Effector memory CD4-positive, alpha-beta T cell (primary cell): ENCODE data around the gene CA10.

Experiments
- DNase-seq, 3 donors: peaks; one replicate each; pipeline ENCODE4 v3.0.0-alpha.2; 2020
- H3K27ac ChIP-seq: 2 replicates; pipeline ENCODE4 v1.7.0; 2013; ENCODE audit warnings: mild to moderate bottlenecking, low read length, moderate library complexity; ENCODE audit not compliant: insufficient read depth, poor library complexity, severe bottlenecking
- H3K27me3 ChIP-seq: replicated peaks from 2 replicates; pipeline ENCODE4 v1.7.0; 2013; ENCODE audit warnings: mild to moderate bottlenecking, low read length; ENCODE audit not compliant: insufficient read depth, control insufficient read depth, poor library complexity, severe bottlenecking
- H3K36me3 ChIP-seq: 2 replicates; pipeline ENCODE4 v1.7.0; 2013; ENCODE audit warnings: mild to moderate bottlenecking, low read length, moderate library complexity; ENCODE audit not compliant: control insufficient read depth, insufficient read depth
- H3K4me1 ChIP-seq: 2 replicates; pipeline ENCODE4 v1.7.0; 2013; ENCODE audit warnings: low read length, mild to moderate bottlenecking; ENCODE audit not compliant: control insufficient read depth, insufficient read depth, poor library complexity, severe bottlenecking
- H3K4me3 ChIP-seq: 2 replicates; pipeline ENCODE4 v1.7.0; 2013; ENCODE audit warnings: low read length, low read depth, mild to moderate bottlenecking; ENCODE audit not compliant: insufficient read depth, poor library complexity, severe bottlenecking
- H3K9me3 ChIP-seq: 2 replicates; pipeline ENCODE4 v1.7.0; 2013; ENCODE audit warnings: mild to moderate bottlenecking, low read length, moderate library complexity; ENCODE audit not compliant: control insufficient read depth

CA10 gene

DNA sequence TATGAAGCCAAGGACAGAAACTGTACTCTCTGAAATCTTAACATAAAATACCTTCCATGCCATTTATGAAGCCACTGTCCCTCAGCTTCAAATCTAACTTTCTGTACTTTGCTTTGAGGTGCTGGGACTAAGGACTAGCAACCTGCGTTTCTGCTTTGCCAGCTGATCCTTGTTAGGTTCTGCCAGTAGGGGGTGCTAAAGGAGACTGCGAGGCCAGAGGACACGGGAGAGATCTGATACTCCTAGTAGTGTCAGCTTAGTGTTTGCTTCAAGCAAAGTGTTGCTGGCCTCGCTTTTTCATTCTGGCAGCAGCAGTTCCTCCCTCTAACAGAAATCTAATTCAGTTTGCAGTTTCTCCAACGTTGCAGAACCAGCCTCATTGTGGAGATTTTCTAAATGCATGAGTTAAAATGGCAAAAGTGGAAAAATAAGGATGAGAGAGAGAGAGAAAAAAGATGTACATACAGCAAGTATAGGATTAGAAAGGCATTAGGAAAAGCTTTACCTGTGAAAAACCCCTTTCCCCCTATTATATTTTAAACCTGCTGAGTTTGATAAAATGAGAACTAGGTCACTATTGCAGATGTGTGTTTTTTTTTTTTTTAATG lies 297.5 kb downstream of the CA10 start:
- Histone ChIP-seq H3K27me3 (no peaks in the 10 kb centered on the region), H3K27ac (no peak overlapping the region), H3K4me1 (no peaks in the 10 kb centered on the region), H3K4me3 (no peak overlapping the region), H3K36me3 (no peaks in the 10 kb centered on the region), H3K9me3 (no peaks in the 10 kb centered on the region)
- no peak for DNase-seq

DNA sequence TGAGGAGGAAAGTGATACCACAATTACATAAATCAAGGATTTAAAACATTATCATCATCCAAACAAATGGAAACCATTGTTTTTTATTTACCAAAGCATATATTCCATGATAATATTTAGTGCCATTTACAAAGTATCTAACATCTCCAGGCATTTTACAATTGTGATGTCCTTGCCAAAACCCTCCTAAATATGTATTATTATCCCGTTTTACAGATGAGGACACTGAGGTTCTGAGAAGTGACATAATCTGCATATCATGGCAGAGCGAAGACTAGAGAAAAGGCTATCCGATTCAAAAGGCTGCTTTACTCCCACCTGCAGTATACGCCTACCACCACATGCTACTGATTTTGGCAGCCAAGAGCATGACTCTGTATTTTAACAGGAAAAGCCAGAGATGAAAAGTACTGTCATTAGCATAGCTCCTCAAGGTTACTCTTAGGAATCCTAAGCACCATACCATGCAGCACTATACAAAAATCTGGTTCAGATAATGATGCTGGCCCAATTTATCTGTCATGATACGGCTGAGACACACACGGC lies 301.4 kb downstream of the CA10 start:
- Histone ChIP-seq H3K4me1 (no peaks in the 10 kb centered on the region), H3K27me3 (no peaks in the 10 kb centered on the region), H3K36me3 (no peaks in the 10 kb centered on the region), H3K27ac (no peak overlapping the region), H3K9me3 (no peaks in the 10 kb centered on the region), H3K4me3 (no peak overlapping the region)
- no peak for DNase-seq

DNA sequence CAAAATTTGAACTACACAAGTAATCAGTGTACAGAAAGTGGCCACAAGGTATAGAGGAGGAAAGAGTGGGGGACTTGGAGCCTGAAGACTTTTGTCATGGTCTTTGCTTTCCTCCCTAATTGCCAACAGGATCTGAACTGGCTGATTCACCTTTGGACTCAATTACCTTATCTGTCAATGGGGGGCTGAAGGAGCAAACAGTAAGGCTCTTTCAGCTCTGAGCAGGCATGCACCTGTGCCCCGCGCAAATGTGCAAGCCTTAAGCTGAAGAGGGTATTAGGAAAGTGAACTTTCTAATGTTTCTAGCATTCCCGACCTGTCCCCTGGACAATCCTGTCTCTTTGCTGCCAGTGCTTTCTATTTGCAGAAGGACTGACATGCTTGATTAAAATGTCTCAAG lies 302.7 kb downstream of the CA10 start:
- H3K9me3 ChIP-seq = no peaks in the 10 kb centered on the region
- H3K36me3 ChIP-seq = no peaks in the 10 kb centered on the region
- no peaks in the 10 kb centered on the region for H3K4me1 ChIP-seq
- H3K4me3 ChIP-seq = no peak overlapping the region
- no peak overlapping the region for H3K27ac ChIP-seq
- DNase-seq = no peak
- no peaks in the 10 kb centered on the region for H3K27me3 ChIP-seq

DNA sequence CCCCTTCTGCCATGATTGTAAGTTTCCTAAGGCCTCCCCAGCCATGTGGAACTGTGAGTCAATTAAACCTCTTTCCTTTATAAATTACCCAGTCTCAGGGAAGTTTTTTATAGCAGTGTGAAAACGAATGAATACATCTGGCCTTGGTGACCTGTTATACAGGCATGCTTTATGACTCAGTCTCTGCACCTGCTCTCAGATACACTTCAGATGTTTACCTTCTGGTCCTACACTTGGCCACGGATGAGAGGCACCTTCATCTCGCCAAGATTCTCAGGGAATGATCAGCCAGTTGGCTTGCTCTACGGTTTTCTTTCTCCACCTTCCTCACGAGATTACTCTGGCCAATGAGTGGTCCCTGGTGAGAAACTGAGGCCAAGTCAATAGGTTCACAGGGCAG lies 304.7 kb downstream of the CA10 start:
- H3K36me3 ChIP-seq = no peaks in the 10 kb centered on the region
- no peaks in the 10 kb centered on the region for H3K9me3 ChIP-seq
- no peaks in the 10 kb centered on the region for H3K27me3 ChIP-seq
- H3K4me3 ChIP-seq = no peak overlapping the region
- no peak overlapping the region for H3K27ac ChIP-seq
- no peaks in the 10 kb centered on the region for H3K4me1 ChIP-seq
- DNase-seq = no peak

DNA sequence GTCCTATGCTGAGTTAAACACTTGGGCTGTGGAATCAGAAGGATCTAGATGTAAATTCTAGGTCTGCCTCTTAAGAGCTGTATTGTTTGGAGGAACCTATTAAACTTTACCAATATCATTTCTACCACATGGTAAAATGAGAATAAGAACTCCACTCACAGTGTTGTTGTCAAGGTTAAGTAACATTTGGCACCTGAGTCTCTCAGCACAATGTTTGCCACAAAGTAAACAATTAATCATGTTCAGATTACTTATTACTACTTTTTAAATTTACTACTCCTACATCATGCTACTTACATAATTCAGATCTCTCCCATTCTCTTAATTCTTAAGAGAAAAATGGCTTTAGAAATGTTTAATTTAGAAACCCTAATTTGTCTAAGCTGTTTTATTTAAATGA lies 305.9 kb downstream of the CA10 start:
- Histone ChIP-seq H3K36me3 (no peaks in the 10 kb centered on the region), H3K9me3 (no peaks in the 10 kb centered on the region), H3K4me3 (no peak overlapping the region), H3K4me1 (no peaks in the 10 kb centered on the region), H3K27me3 (no peaks in the 10 kb centered on the region), H3K27ac (no peak overlapping the region)
- no peak for DNase-seq

DNA sequence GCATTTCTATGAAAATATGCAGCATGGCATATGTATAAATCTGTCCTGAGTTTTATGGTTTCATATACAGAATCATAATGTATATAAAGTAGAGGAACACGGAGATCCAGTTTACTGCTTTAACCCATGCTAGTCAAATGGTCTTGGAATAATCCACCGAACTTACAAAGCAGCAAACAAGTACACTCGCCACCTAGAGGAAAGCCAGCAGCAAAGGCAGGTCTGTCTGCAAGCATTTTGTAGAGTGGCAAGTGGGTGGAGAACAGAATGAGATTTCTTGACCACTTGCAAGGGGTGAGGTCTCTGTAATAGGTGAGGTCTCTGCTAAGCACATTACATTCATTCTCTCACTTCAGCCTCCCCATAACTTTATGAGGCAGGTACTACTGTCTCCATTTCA lies 308.3 kb downstream of the CA10 start:
- DNase-seq = no peak
- no peak overlapping the region for H3K27ac ChIP-seq
- no peaks in the 10 kb centered on the region for H3K36me3 ChIP-seq
- no peaks in the 10 kb centered on the region for H3K27me3 ChIP-seq
- H3K9me3 ChIP-seq = no peaks in the 10 kb centered on the region
- H3K4me1 ChIP-seq = no peaks in the 10 kb centered on the region
- no peak overlapping the region for H3K4me3 ChIP-seq

DNA sequence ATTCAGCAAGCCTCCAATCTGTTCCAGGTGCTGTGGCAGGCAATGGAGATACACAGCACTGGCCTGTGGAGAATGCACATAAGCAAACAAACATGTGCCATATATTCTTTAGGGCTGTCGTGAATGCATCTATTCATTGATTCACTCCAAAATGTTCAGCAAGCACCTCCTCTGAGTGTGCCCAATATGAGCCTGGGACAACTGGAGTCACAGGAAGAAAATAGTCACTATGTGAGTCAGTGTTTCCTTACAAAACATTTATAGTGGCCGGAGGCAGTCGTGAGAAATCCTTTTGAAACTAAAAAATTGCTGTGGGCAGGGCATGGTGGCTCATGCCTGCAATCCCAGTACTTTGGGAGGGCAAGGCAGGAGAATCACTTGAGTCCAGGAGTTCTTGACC lies 310.1 kb downstream of the CA10 start:
- no peak overlapping the region for H3K4me3 ChIP-seq
- no peak for DNase-seq
- H3K27ac ChIP-seq = no peak overlapping the region
- no peaks in the 10 kb centered on the region for H3K27me3 ChIP-seq
- no peaks in the 10 kb centered on the region for H3K9me3 ChIP-seq
- no peaks in the 10 kb centered on the region for H3K4me1 ChIP-seq
- no peaks in the 10 kb centered on the region for H3K36me3 ChIP-seq

DNA sequence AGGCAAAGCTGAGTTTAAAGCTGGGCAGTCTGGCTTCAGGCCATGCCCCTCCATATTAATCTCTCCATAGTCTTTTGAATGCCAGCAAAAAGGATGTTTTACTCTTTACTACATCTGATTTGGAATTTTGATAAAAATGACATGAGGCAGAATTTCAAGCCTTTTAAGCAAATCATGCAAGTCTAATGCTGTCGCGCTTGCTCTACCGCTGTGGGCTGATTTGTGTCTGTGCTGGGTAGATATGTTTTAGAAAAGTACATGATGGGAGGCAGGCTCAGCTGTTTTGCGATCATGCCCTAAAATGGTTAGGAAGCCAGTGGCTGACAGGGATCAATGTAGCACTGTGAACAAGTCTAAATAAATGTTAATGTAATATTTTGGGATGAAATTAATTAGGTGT lies 311.9 kb downstream of the CA10 start:
- no peak for DNase-seq

DNA sequence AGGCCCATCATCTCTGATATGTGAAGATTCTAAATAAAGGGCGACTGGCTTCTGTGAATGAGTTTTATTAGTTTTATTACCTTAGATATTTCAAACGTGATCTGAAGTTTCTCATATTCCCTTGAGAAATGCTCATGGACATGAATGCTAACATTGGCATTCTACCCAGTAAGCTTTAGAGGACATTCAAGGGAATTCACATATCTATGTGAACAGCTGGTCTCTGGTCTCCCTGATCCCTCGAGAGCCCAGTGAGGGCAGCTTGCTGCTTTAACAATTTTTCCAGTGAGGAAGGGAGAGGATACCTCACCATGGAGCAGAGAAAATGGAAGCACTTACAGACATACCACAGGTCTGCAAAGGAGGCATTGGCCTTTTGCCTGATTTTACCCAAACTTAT lies 312.7 kb downstream of the CA10 start:
- Histone ChIP-seq H3K27ac (no peak overlapping the region), H3K36me3 (no peaks in the 10 kb centered on the region), H3K9me3 (no peaks in the 10 kb centered on the region), H3K4me1 (no peaks in the 10 kb centered on the region), H3K27me3 (no peaks in the 10 kb centered on the region), H3K4me3 (no peak overlapping the region)
- no peak for DNase-seq

More for the DNA sequence above, 311.9 kb downstream of the CA10 start:
- Histone ChIP-seq H3K4me1 (no peaks in the 10 kb centered on the region), H3K9me3 (no peaks in the 10 kb centered on the region), H3K4me3 (no peak overlapping the region), H3K27ac (no peak overlapping the region), H3K36me3 (no peaks in the 10 kb centered on the region), H3K27me3 (no peaks in the 10 kb centered on the region)

DNA sequence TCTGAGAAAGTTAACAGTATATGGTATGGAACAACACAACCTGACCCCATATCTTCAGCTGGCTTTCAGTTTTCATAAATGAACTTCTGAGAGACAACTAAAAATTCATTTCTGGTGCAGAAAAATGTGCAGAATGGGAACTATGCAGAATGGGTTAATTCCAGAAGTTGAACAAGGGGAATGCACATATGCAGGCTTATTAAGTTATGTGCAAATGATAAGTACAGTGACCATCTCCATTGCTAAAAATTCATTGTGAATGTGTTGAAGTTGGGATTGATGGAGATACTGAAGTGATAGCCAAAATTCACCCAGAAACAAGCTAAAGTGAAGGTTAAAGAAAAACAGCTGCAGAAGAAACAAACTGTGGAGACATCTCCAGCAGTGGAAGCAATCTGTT lies 315.8 kb downstream of the CA10 start:
- Histone ChIP-seq H3K27ac (no peak overlapping the region), H3K36me3 (no peaks in the 10 kb centered on the region), H3K4me1 (no peaks in the 10 kb centered on the region), H3K9me3 (no peaks in the 10 kb centered on the region), H3K27me3 (no peaks in the 10 kb centered on the region), H3K4me3 (no peak overlapping the region)
- no peak for DNase-seq
